Keratinocyte (primary cell): Measurements from ENCODE around the gene ZFP42.

Experiments
- EZH2 ChIP-seq: IDR thresholded peaks from one replicate; pipeline ENCODE4 v1.6.1; 2012; ENCODE audit warnings: inconsistent platforms, mild to moderate bottlenecking, low read length, moderate library complexity
- TF ChIP-seq, protein P1 (sequence below), 3 experiments: IDR thresholded peaks in 1 of 3; conservative IDR thresholded peaks in 1 of 3; optimal IDR thresholded peaks in 1 of 3; 2 replicates in 2 of 3; 3 replicates in 1 of 3; pipeline versions ENCODE3 to v1.5.1; 2011; ENCODE audit warnings: low read length in 3 of 3, mild to moderate bottlenecking in 3 of 3, moderate library complexity in 2 of 3, control low read depth in 1 of 3, inconsistent platforms in 1 of 3; ENCODE audit not compliant: insufficient read depth in 2 of 3; ENCODE audit errors: extremely low read depth in 1 of 3

- TF ChIP-seq, protein P1, sequence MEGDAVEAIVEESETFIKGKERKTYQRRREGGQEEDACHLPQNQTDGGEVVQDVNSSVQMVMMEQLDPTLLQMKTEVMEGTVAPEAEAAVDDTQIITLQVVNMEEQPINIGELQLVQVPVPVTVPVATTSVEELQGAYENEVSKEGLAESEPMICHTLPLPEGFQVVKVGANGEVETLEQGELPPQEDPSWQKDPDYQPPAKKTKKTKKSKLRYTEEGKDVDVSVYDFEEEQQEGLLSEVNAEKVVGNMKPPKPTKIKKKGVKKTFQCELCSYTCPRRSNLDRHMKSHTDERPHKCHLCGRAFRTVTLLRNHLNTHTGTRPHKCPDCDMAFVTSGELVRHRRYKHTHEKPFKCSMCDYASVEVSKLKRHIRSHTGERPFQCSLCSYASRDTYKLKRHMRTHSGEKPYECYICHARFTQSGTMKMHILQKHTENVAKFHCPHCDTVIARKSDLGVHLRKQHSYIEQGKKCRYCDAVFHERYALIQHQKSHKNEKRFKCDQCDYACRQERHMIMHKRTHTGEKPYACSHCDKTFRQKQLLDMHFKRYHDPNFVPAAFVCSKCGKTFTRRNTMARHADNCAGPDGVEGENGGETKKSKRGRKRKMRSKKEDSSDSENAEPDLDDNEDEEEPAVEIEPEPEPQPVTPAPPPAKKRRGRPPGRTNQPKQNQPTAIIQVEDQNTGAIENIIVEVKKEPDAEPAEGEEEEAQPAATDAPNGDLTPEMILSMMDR (optimal IDR thresholded peaks at IDR 0.05 in 1 of 3, IDR thresholded peaks at IDR 0.05 in 1 of 3, conservative IDR thresholded peaks at IDR 0.05 in 1 of 3; ENCODE audit: extremely low read depth in 1 of 3, insufficient read depth in 2 of 3, low read length in 3 of 3): no peak
- no peak for TF ChIP-seq EZH2
Observed at GRCh38 chr4:188008377-188008776, 12.8 kb downstream of the ZFP42 start.
